COLO829 (cell line): ENCODE data around the gene ALB.
"Not testable (repeated sequence)": the region's sequence is repeated elsewhere in the genome, so short reads cannot be mapped to it uniquely, and the experiment has no call there.

Experiments
- DNase-seq: peaks from one replicate; pipeline ENCODE4 v3.0.0; 2012; ENCODE audit warnings: low spot score

The ALB gene

DNA sequence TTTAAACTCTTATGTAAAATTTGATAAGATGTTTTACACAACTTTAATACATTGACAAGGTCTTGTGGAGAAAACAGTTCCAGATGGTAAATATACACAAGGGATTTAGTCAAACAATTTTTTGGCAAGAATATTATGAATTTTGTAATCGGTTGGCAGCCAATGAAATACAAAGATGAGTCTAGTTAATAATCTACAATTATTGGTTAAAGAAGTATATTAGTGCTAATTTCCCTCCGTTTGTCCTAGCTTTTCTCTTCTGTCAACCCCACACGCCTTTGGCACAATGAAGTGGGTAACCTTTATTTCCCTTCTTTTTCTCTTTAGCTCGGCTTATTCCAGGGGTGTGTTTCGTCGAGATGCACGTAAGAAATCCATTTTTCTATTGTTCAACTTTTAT is at the start of gene ALB:
Gene ALB (plus strand): TSS at position 246 of the 400 bp plus-strand sequence. CDS start 41 bp downstream, at position 287.
- DNase-seq: no peak

DNA sequence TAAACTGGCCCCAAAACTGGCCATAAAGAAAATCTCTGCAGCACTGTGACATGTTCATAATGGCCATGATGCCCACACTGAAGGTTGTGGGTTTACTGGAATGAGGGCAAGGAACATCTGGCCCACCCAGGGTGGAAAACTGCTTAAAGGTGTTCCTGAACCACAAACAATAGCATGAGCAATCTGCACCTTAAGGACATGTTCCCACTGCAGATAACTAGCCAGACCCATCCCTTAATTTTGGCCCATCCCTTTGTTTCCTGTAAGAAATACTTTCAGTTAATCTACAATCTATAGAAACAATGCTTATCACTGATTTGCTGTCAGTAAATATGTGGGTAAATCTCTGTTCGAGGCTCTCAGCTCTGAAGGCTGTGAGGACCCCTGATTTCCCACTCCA is 46.9 kb upstream of the ALB start:
- not testable (repeated sequence) for DNase-seq

DNA sequence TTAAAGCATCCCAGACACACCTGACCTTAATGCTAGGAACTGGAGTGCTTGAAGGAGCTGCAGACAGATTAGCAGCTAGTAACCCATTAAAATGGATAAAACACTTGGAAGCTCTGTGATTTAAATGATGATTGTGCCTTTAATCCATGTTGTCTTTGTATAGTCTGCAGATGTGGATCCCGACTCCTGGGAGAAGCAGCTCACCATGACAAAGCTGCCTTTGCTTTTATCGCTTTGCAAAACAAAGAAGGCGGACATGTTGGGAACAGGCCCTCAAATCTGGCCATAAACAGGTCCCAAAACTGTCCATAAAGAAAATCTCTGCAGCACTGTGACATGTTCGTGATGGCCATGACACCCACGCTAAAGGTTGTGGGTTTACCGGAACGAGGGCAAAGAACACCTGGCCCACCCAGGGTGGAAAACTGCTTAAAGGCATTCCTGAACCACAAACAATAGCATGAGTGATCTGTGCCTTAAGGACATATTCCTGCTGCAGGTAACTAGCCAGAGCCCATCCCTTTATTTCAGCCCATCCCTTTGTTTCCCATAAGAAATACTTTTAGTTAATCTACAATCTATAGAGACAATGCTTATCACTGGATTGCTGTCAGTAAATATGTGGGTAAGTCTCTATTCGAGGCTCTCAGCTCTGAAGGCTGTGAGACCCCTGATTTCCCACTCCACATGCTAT is 34.4 kb upstream of the ALB start:
- not testable (repeated sequence) for DNase-seq

DNA sequence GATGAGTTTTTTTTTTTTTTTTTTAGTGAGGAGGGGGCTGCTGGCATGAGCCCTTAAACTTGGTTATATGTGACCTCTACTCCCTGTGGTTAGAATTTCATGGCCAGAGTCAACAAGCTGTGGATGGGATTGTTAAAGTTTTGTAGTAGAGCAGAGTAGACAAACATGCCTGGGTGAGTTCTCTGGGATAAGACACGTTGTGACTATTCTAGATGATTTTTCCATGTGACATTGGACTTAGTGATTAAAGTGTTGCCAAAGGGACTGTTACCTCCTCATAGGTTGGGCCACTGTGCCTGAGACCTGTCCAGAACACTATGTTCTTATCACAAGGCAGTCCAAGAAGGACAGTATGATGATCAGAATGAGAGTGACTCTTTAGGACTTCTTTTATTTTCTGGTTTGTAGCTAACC is 28.8 kb upstream of the ALB start:
- no peak for DNase-seq

GRCh38 chr4:73376251-73376650 is 27.8 kb upstream of the ALB start:
- no peak for DNase-seq

DNA sequence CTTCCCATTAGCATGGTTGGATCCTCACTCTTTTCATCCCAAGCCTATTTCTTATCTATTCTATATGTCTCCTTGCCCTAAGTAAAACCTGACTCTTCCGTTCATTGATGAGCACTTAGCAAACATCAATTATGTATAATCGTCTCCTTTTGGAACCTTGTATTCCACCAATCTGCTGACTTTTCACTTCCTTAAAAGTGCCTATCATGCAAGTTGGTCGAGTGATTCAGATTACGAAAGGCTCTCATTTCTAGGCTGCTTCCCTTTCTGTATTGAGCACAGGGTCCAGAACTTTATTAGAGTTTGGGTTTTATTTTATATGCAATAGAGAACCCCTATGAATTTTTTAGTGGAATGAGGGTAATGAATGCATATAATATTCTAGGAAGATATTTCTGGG is 27.1 kb upstream of the ALB start:
- no peak for DNase-seq

DNA sequence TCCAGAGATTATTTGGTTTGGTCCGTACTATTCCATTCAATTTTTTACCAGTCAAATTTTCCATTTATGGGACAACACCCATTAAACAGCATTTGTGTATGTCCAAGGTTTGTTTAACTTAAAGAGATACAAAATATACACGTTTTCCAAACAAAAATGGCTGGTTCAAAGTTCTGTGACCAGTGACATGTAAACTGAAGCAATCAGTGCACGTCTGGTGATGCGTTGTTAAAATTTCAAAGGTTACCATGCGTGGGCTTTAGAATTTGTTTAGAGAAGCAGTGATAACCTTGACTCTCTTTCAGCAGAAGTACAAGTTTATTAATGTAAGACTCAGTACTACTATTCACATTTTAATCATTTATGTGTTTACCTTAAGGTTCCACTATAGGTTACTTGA is 25.2 kb upstream of the ALB start:
- no peak for DNase-seq

DNA sequence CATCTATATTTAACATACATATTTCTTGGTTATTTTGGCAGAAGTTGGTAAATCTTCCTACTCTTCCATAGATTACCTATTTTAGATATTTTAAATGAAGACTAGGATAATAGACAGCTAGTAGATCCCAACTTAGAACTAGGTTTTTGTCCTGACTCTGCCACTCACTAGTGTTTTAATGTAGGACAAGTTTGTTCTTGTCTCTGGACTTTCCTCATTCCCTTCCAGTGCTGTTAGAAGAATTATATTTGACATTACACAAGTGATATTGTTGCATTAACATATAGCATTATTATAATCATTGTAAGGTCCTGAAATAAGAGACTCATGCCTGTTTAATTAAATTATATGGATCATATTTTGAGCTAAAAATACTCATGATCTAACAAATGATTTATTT is 24.1 kb upstream of the ALB start:
- DNase-seq: no peak

GRCh38 chr4:73381214-73381613 is 22.9 kb upstream of the ALB start:
- no peak for DNase-seq

DNA sequence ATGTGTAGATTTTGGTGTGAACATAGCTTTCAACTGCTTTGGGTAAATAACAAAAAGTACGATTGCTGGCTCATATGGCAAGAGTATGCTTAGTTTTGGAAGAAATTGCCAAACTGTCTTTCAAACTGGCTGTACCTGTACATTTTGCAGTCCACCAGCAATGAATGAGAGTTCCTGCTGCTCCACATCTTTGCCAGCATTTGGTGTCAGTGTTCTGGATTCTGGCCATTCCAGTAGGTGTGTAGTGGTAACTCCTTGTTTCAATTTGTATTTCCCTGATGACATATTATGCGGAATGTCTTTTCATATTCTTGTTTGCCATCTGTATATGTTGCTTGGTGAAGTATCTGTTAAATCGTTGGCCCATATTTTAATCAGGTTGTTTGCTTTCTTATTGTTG is 20.6 kb upstream of the ALB start:
- no peak for DNase-seq

DNA sequence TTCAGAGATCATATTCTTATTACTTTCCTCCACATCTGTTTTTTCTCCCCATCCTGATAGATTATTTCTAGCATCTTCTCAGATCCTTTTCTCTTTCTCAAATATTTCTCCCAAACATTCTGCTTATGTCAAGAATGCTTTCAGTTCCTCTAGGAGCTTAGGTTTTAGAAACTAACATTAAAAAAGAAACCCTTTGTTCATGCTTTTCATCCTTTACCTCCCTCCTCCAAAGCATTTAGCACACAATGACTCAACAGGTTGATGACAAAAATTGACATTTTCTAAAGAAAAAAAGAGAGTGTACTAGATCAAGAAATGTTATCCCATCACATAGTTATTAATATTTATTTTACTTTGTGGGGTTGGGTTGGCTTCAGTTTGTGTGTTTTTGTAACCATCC is 16.5 kb upstream of the ALB start:
- no peak for DNase-seq

GRCh38 chr4:73388887-73389286 is 15.2 kb upstream of the ALB start:
- DNase-seq: no peak

DNA sequence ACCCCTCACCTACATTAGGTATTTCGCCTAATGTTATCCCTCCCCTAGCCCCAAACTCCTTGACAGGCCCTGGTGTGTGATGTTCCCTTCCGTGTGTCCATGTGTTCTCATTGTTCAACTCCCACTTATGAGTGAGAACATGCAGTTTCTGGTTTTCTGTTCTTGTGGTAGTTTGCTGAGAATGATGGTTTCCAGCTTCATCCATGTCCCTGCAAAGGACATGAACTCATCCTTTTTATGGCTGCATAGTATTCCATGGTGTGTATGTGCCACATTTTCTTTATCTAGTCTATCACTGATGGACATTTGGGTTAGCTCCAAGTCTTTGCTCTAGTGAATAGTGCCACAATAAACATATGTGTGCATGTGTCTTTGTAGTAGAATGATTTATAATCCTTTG is 14.4 kb upstream of the ALB start:
- DNase-seq: not testable (repeated sequence)

GRCh38 chr4:73391774-73392173 is 12.3 kb upstream of the ALB start:
- no peak for DNase-seq

DNA sequence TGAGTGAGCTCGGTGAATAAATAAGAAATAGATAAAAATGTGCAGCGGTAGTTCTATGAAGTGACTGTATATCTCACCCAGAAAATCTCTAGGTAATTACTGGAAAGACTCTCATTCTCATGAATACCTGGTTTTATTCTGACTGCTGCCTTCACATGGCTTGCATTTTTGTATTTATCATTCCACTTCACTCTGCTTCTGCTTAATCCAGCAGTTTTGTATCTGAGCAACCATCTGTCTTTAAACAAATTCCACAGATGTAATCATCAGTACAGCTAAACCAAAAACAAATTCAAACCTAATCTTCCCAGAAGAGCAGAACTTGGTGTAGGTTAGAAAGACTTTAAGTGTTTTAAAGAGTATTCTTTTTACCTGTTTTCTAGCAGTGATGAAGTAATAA is 11.2 kb upstream of the ALB start:
- DNase-seq: no peak

DNA sequence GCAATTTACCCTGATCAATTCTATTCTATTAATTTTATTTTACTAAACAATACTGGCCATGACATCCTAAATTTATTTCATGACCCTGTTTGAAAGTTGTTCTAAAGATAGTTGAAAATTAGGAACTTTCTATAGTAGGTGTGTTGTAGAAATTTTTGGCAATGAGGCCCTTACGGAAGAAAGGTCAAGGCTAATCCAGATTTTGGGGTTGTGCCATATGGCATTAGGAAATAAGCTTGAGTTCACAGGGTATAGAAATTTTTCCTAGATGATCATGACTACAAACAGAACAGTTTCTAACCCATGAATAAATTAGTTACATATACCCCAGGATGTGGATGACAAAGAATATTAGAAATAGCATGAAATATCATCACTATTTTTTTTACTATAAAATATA is 7.8 kb upstream of the ALB start:
- DNase-seq: no peak

DNA sequence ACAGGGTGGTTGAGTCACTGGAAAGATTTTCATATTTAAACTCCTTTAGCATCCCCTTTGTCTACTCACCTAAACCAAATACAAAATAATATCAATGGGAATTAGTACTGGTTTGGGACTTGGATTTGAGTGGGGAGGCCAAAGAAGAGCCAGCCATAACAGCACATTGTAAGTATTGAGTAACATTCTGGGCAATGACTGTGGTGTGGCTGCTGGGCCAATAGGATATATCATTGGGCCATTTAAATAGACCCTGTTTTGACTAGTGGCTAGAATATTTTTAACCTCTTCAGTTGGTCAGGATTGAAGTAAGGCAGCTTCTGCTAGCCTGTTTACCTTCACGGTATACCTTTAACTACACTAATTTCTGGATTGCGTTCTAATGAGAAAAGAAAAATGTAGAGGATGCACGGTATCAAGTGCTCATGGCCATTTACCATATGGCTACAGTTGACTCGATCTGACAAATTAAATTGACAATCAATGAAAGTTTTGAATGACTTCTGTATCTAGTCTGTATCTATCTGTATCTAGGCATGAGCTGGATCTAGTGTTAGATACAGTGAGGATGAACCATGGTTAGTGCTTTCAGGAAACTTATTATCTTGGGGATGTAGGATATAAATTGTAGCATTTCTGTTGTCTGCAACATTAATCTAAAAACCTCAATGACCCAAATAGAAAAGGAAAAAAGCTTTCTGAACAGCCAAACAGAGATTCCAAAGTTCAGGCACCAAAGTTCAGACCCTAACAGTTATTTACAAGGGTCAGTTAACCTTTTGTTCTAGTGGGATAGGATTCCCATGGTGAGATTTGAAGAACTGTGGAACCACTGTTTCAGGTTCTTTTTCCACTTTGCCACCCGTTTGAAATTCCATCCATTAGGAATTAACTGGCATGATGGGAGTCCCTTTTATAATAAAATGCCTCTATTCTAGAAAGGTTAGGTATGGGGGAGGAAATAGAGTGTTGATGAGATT is 6.8 kb upstream of the ALB start:
- DNase-seq: no peak

- DNase-seq: no peak
Observed at GRCh38 chr4:73401412-73401811, 2.7 kb upstream of the ALB start.

DNA sequence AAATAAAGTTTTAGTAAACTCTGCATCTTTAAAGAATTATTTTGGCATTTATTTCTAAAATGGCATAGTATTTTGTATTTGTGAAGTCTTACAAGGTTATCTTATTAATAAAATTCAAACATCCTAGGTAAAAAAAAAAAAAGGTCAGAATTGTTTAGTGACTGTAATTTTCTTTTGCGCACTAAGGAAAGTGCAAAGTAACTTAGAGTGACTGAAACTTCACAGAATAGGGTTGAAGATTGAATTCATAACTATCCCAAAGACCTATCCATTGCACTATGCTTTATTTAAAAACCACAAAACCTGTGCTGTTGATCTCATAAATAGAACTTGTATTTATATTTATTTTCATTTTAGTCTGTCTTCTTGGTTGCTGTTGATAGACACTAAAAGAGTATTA is 370 bp downstream of the ALB start:
- no peak for DNase-seq

GRCh38 chr4:73405138-73405537 is 1.1 kb downstream of the ALB start:
- no peak for DNase-seq

DNA sequence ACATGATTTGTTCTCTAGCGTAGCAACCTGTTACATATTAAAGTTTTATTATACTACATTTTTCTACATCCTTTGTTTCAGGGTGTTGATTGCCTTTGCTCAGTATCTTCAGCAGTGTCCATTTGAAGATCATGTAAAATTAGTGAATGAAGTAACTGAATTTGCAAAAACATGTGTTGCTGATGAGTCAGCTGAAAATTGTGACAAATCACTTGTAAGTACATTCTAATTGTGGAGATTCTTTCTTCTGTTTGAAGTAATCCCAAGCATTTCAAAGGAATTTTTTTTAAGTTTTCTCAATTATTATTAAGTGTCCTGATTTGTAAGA is 2.4 kb downstream of the ALB start:
- DNase-seq: no peak

DNA sequence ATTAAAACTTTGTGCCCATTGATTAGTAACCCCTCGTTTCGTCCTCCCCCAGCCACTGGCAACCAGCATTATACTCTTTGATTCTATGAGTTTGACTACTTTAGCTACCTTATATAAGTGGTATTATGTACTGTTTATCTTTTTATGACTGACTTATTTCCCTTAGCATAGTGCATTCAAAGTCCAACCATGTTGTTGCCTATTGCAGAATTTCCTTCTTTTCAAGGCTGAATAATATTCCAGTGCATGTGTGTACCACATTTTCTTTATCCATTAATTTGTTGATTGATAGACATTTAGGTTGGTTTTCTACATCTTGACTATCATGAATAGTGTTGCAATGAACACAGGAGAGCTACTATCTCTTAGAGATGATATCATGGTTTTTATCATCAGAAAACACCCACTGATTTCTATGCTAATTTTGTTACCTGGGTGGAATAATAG is 3.2 kb downstream of the ALB start:
- DNase-seq: no peak

DNA sequence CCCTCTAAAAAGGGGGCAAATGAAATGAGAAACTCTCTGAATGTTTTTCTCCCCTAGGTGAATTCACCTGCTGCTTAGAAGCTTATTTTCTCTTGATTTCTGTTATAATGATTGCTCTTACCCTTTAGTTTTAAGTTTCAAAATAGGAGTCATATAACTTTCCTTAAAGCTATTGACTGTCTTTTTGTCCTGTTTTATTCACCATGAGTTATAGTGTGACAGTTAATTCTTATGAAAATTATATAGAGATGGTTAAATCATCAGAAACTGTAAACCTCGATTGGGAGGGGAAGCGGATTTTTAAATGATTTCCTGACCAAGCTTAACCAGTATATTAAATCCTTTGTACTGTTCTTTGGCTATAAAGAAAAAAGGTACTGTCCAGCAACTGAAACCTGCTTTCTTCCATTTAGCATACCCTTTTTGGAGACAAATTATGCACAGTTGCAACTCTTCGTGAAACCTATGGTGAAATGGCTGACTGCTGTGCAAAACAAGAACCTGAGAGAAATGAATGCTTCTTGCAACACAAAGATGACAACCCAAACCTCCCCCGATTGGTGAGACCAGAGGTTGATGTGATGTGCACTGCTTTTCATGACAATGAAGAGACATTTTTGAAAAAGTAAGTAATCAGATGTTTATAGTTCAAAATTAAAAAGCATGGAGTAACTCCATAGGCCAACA is 4.2 kb downstream of the ALB start:
- DNase-seq: no peak
